ENCODE measurements around the gene ZNF500. TPM values are rescaled to one million over a fixed set of nuclear protein-coding genes. Genes with fewer than 3 reads are reported as not detected.

ZNF500 gene
- total RNA-seq, 6 experiments from 2014 or later = 4.5 to 6.6 (median 5.8) TPM

DNA sequence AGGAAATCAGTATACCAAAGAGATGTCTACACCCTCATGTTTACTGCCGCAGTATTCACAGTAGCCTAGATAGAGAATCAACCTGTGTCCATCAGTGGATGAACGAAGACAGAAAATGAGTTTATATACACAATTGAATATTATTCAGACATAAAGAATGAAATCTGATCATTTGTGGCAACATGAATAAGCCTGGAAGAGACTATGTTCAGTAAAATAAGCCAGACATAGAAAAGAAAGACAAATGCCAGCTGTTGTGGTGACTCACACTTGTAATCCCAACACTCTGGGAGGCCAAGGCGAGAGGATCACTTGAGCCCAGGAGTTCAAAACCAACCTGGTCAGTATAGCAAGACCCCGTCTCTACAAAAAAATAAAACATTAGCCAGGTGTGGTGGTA, 57.5 kb downstream of the ZNF500 start:
- 98% methylated on average over 4 of the region's 4 CpGs for WGBS (ENCODE audit: insufficient coverage, low coverage, low lambda C conversion rate, missing lambda C conversion rate)
- H3K27me3 ChIP-seq = no peaks in the 10 kb centered on the region
- H3K4me3 ChIP-seq = no peak overlapping the region
- no peaks in the 10 kb centered on the region for H3K9me3 ChIP-seq
- H3K4me1 ChIP-seq = no peaks in the 10 kb centered on the region
- TF ChIP-seq, protein P1, sequence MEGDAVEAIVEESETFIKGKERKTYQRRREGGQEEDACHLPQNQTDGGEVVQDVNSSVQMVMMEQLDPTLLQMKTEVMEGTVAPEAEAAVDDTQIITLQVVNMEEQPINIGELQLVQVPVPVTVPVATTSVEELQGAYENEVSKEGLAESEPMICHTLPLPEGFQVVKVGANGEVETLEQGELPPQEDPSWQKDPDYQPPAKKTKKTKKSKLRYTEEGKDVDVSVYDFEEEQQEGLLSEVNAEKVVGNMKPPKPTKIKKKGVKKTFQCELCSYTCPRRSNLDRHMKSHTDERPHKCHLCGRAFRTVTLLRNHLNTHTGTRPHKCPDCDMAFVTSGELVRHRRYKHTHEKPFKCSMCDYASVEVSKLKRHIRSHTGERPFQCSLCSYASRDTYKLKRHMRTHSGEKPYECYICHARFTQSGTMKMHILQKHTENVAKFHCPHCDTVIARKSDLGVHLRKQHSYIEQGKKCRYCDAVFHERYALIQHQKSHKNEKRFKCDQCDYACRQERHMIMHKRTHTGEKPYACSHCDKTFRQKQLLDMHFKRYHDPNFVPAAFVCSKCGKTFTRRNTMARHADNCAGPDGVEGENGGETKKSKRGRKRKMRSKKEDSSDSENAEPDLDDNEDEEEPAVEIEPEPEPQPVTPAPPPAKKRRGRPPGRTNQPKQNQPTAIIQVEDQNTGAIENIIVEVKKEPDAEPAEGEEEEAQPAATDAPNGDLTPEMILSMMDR (IDR thresholded peaks at IDR 0.05) = no peak
- no peak for TF ChIP-seq POLR2A (IDR thresholded peaks at IDR 0.05)
- intact Hi-C loops (cut with DNase I) = no loop called here
- ATAC-seq (no peak), DNase-seq (no peak)
- H3K27ac ChIP-seq = no peak overlapping the region
- H3K36me3 ChIP-seq = peaks cover 0 to 53% (median under 1%) of the 10 kb centered on the region in 4 donors

DNA sequence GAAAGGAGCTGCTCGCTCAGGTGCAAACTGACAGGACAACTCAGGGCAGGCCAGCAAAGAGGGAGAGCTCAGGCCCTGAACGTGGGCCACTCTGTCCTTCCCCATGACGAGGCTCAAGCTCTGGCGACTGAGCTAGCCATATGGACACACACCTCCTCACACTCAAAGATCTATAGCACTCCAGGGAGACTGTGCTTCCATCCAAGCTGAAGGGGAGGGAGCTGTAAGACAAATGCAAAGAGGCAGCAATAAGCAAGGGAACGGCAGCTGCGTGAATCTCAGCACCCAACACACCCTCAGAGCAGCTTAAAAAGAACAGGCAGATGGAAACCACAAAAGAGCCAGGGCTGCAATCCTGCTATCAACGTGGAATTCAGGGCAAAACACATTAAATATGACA, 60.1 kb downstream of the ZNF500 start:
- ATAC-seq (no peak), DNase-seq (no peak)
- Histone ChIP-seq H3K9me3 (no peaks in the 10 kb centered on the region), H3K27me3 (no peaks in the 10 kb centered on the region), H3K4me3 (no peak overlapping the region), H3K36me3 (peaks cover 0 to 35% (median 5%) of the 10 kb centered on the region in 4 donors), H3K4me1 (peaks cover 0 to 13% (median 5%) of the 10 kb centered on the region in 4 donors), H3K27ac (no peak overlapping the region)
- TF ChIP-seq, protein P1 (IDR thresholded peaks at IDR 0.05) = no peak
- TF ChIP-seq POLR2A (IDR thresholded peaks at IDR 0.05) = no peak
- 73% methylated on average over 4 of the region's 7 CpGs for WGBS (ENCODE audit: insufficient coverage, low coverage, low lambda C conversion rate, missing lambda C conversion rate)
- intact Hi-C loops (cut with DNase I) = no loop called here

GRCh38 chr16:4704913-4705312, 62.0 kb downstream of the ZNF500 start:
- H3K27me3 ChIP-seq = no peaks in the 10 kb centered on the region
- no peak overlapping the region for H3K27ac ChIP-seq
- H3K4me1 ChIP-seq = peaks cover 0 to 18% (median 5%) of the 10 kb centered on the region in 4 donors
- no peak overlapping the region for H3K4me3 ChIP-seq
- intact Hi-C loops (cut with DNase I) = no loop called here
- DNase-seq (no peak), ATAC-seq (no peak)
- WGBS (ENCODE audit: insufficient coverage, low coverage, low lambda C conversion rate, missing lambda C conversion rate) = no CpG with 5 or more reads among the region's 14 CpGs
- TF ChIP-seq, protein P1 (IDR thresholded peaks at IDR 0.05) = no peak
- no peak for TF ChIP-seq POLR2A (IDR thresholded peaks at IDR 0.05)
- no peaks in the 10 kb centered on the region for H3K9me3 ChIP-seq
- H3K36me3 ChIP-seq = peaks cover 0 to 29% (median 7%) of the 10 kb centered on the region in 4 donors

GRCh38 chr16:4704491-4704890, 62.5 kb downstream of the ZNF500 start:
- 87% methylated on average over 6 of the region's 8 CpGs for WGBS (ENCODE audit: insufficient coverage, low coverage, low lambda C conversion rate, missing lambda C conversion rate)
- peaks cover 0 to 18% (median 5%) of the 10 kb centered on the region in 4 donors for H3K4me1 ChIP-seq
- TF ChIP-seq POLR2A (IDR thresholded peaks at IDR 0.05) = no peak
- TF ChIP-seq, protein P1 (IDR thresholded peaks at IDR 0.05) = no peak
- H3K27me3 ChIP-seq = no peaks in the 10 kb centered on the region
- H3K9me3 ChIP-seq = no peaks in the 10 kb centered on the region
- DNase-seq (no peak), ATAC-seq (no peak)
- H3K36me3 ChIP-seq = peaks cover 0 to 26% (median 7%) of the 10 kb centered on the region in 4 donors
- no peak overlapping the region for H3K4me3 ChIP-seq
- intact Hi-C loops (cut with DNase I) = no loop called here
- H3K27ac ChIP-seq = no peak overlapping the region

GRCh38 chr16:4703906-4704305, 63.1 kb downstream of the ZNF500 start:
- intact Hi-C loops (cut with DNase I) = no loop called here
- no peaks in the 10 kb centered on the region for H3K9me3 ChIP-seq
- WGBS (ENCODE audit: insufficient coverage, low coverage, low lambda C conversion rate, missing lambda C conversion rate) = no CpG with 5 or more reads among the region's 7 CpGs
- TF ChIP-seq, protein P1 (IDR thresholded peaks at IDR 0.05) = no peak
- TF ChIP-seq POLR2A (IDR thresholded peaks at IDR 0.05) = no peak
- no peak for ATAC-seq
- H3K4me3 ChIP-seq = no peak overlapping the region
- H3K27me3 ChIP-seq = no peaks in the 10 kb centered on the region
- H3K27ac ChIP-seq = no peak overlapping the region
- no peak for DNase-seq
- peaks cover 0 to 18% (median 5%) of the 10 kb centered on the region in 4 donors for H3K4me1 ChIP-seq
- peaks cover 0 to 30% (median 7%) of the 10 kb centered on the region in 4 donors for H3K36me3 ChIP-seq

Data from right lobe of liver (tissue), 6 donors.